Measurements from ENCODE around the gene CDKN1B. TPM values are rescaled to one million over a fixed set of nuclear protein-coding genes. Genes with fewer than 3 reads are reported as not detected.

CDKN1B gene
- 10 to 100 TPM; 46.7 to 71.1 (median 53.0) TPM for total RNA-seq
- long read RNA-seq, donor 1, transcript CDKN1B-201 (3 exons, 2,657 nt) = major isoform, 6 of 9 reads
- long read RNA-seq, donor 1, partial matches to known transcripts = 1 of 9 reads
- long read RNA-seq, donor 1, other reads (novel, unspliced or antisense) = 2 of 9 reads
- long read RNA-seq, donor 2, transcript CDKN1B-201 (3 exons, 2,657 nt) = major isoform, 6 of 7 reads
- long read RNA-seq, donor 2, partial matches to known transcripts = 0 of 7 reads
- long read RNA-seq, donor 2, other reads (novel, unspliced or antisense) = 1 of 7 reads

GRCh38 chr12:12716793-12717585 is at the start of gene CDKN1B:
Gene CDKN1B (plus strand): TSS chr12:12717368. CDS start chr12:12717840, 472 bp downstream.
- ATAC-seq (peak; percentile 83), DNase-seq (peak; percentile 92 to 96 (median 96))
- no peak for TF ChIP-seq CTCF (IDR thresholded peaks at IDR 0.05)
- no peaks in the 10 kb centered on the region for H3K36me3 ChIP-seq (ENCODE audit: low read depth)
- peak within 1 kb of the TSS; percentile 99 for H3K4me3 ChIP-seq
- peaks cover 44% of the 10 kb centered on the region for H3K4me1 ChIP-seq (ENCODE audit: low read depth)
- H3K9me3 ChIP-seq = no peaks in the 10 kb centered on the region
- intact Hi-C loops (cut with DNase I, micrococcal nuclease) = no loop called here

DNA sequence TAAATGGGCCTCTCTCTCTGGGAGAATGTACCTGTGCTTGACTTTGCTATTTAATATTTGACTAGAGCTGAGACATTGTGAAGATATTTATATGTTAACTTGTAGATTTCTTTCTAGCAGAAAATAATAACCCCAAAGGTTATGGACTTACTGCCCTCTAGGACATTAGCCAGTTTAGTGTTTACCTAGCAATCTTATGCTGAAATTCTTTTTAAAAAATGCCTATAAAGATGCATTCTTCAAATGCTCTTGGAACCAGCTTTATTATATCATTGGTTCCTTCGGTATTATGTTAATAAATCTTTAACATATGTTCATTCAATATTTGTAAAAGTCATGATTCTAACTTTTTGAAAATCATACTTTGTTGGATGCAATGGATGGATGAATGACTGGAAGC is 49.2 kb upstream of the CDKN1B start:
- Histone ChIP-seq H3K4me3 (no peak overlapping the region), H3K9me3 (no peaks in the 10 kb centered on the region), H3K36me3 (ENCODE audit: low read depth) (no peaks in the 10 kb centered on the region), H3K4me1 (ENCODE audit: low read depth) (no peaks in the 10 kb centered on the region)
- no peak for ATAC-seq
- intact Hi-C loops (cut with DNase I, micrococcal nuclease) = no loop called here
- no peak for DNase-seq
- TF ChIP-seq CTCF (IDR thresholded peaks at IDR 0.05) = no peak

GRCh38 chr12:12669020-12669419 is 48.1 kb upstream of the CDKN1B start:
- Histone ChIP-seq H3K4me3 (no peak overlapping the region), H3K9me3 (no peaks in the 10 kb centered on the region), H3K36me3 (ENCODE audit: low read depth) (no peaks in the 10 kb centered on the region), H3K4me1 (ENCODE audit: low read depth) (no peaks in the 10 kb centered on the region)
- DNase-seq (no peak), ATAC-seq (no peak)
- intact Hi-C loops (cut with DNase I, micrococcal nuclease) = no loop called here
- TF ChIP-seq CTCF (IDR thresholded peaks at IDR 0.05) = no peak

- no peak for TF ChIP-seq CTCF (IDR thresholded peaks at IDR 0.05)
- intact Hi-C loops (cut with DNase I, micrococcal nuclease) = no loop called here
- DNase-seq = no peak
- Histone ChIP-seq H3K36me3 (ENCODE audit: low read depth) (no peaks in the 10 kb centered on the region), H3K9me3 (no peaks in the 10 kb centered on the region), H3K4me3 (no peak overlapping the region), H3K4me1 (ENCODE audit: low read depth) (no peaks in the 10 kb centered on the region)
- ATAC-seq = no peak
Observed at GRCh38 chr12:12671850-12672660, 45.1 kb upstream of the CDKN1B start.

- intact Hi-C loops (cut with DNase I, micrococcal nuclease) = no loop called here
- H3K9me3 ChIP-seq = no peaks in the 10 kb centered on the region
- no peaks in the 10 kb centered on the region for H3K36me3 ChIP-seq (ENCODE audit: low read depth)
- DNase-seq = no peak
- no peaks in the 10 kb centered on the region for H3K4me1 ChIP-seq (ENCODE audit: low read depth)
- ATAC-seq = no peak
- no peak for TF ChIP-seq CTCF (IDR thresholded peaks at IDR 0.05)
- H3K4me3 ChIP-seq = no peak overlapping the region
Observed at GRCh38 chr12:12673296-12673695, 43.9 kb upstream of the CDKN1B start.
